HG03432 (cell line): ENCODE data around the gene APOB.
"Not testable (repeated sequence)": the region's sequence is repeated elsewhere in the genome, so short reads cannot be mapped to it uniquely, and the experiment has no call there.

Experiments
- ATAC-seq: cut with Tn5 transposase; IDR thresholded peaks from one replicate; pipeline ENCODE4 v1.9.1; 2021; ENCODE audit warnings: mild to moderate bottlenecking, moderate library complexity; ENCODE audit not compliant: unreplicated experiment

Gene APOB

DNA sequence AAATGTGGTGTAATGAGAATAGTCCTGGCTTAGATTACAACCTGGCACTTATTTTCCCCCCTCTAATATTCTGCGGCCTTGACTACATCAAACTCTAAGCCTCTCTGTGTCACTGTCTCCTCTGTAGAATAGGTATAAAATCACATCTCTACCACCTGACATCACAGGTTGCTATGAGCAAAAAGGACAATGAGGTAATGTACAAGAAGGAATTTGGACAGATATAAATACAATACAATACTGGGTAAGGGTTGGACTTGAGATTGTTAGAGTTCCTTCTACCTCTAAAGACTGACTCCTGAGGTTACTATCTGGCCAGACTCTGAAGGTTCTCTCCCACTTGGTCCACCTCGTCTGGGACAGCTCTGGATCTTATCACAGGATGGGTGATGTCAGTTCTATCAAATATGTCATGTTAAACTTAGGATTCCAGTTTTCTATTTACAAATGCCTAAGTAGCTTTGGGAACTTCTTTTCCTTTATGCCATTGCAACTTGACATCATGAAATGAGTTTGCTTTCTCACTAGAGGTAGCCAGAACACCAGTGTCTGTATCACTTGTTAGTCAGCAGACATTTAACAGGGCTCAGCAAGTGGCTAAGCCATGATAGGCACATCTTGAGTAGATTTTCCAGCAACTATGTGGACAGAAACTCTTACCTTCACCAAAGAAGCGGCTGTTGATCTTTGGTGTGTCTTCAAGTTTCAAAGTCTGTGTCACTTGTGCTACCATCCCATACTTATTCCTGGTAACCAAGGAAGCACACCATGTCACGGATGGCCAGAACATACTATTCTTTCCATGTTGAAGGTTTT, 9.5 kb downstream of the APOB start:
- no peak for ATAC-seq

DNA sequence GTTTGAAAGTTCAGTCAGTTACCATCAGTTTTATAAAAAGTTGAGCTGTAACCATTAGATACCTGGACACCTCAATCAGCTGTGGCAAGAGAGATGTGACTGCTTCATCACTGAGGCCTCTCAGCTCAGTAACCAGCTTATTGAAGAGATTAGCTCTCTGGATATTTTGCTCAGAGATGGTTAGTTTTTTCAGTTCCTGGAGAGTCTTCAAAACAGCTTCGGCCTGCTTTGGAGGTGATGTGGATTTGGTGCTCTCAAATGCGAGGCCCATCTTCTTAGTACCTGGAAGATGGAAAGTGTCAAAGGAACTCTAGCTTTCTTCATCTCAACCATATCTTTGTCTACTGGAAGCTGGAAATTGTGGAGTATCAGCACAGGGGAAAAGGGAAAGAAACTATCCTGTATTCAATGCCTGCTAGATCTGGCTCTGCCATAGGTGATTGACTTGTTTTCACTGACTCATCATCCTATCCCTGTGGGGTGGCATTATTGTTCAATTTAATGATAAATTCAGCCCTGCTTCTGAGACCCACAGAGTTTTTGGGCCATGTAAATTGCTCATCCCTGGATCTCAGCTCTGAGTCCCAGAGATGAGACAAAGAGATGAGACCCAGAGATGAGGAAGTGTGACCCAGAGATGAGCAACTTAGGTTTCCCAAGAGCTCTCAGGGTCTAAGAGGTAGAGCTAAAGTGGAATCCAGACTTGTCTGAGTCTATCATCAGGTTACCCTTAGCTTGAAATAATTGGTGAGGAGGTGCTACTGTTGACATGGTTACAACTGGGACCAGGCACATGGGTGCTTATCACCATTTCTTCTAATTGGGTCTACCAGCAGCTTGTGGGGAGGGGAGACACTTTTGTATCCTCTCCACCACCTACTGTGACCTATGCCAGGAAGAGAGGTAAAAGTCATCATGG, 10.4 kb downstream of the APOB start:
- ATAC-seq, result no peak

DNA sequence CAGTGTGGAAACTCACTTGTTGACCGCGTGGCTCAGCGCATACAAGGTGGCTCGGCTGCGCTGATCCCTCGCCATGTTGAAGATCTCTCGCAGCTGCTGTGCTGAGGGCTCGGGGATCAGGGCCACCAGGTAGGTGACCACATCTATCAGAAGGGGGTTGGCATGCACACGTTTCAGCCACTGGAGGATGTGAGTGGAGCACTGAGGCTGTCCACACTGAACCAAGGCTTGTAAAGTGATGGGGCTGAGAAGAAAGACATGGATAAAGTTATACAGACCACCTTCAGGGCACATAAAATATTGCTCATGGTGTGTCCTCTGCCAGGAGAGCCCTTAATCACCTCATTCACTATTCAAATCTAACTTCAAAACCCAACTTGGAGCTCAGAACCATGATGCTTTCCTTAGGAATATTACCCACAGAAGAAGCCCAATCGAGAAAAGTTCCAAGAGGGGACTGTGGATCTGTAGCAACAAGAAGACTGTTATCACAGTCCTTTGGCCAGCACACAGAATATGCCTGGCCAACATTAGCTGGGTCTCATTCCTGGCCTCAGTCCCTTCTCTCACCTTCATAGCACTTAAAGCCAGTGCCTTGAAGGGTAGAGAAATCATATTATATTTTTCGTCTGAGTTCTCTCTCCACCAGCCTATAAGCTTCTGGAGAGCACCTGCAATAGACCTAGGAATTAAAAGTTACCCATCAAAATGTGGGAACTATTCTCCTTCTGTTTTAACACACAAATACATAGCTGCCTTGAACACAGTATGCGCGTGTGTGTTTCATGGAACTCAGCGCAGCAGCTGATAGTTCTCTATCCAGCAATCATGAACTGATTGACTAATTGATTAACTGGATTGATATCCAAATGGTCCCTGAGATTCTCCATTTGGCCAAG, 11.3 kb downstream of the APOB start:
- ATAC-seq, result no peak

DNA sequence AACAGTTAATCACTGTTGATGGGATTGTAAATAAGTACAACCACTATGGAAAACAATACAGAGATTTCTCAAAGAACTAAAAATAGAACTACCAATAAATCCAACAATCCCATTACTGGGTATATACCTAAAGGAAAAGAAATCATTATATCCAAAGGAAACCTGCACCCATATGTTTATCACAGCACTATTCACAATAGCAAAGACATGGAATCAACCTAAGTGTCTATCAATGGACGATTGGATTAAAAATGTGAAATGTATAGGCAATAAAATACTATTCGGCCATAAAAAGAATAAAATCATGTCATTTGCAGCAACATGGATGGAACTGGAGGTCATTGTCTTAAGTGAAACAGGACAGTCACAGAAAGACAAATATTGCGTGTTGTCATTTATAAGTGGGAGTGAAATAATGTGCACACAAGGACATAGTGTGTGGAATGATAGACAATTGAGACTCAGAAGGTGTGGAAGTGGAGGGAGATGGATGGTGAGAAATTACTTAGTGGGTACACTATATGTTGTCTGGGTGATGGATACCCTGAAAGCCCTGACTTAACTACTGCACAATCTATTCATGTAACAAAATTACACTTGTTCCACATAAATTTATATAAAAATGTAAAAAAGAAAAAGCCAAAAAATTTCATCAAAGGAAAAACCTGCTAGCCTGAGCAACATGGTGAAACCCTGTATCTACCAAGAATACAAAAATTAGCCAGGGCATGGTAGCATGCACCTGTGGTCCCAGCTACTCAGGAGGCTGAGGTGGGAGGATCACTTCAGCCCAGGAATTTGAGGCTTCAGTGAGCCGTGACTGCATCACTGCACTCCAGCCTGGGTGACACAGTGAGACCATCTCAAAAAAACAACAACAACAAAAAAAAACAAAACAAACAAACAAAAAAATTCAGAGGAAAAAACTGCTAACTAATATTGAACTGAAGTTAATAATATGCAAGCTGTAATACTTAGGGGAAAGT, 12.6 kb downstream of the APOB start:
- ATAC-seq, result no peak

DNA sequence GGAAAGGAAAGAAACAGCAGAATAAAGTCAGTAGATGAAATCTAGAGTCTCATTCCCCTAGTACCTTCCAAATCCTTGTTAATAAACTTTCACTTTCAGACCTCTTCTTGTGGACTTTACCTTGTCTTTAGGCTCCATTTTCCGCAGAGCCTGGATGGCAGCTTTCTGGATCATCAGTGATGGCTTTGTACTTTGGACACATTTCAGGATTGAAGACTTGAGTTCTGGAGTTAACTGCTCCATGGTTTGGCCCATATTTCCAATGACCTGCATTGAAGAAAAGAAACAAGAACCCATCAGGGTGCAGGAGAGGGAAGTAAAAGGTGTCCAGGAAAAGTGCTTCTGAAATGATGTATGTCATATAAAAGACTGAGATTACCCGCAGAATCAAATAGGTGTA, 14.4 kb downstream of the APOB start:
- no peak for ATAC-seq

DNA sequence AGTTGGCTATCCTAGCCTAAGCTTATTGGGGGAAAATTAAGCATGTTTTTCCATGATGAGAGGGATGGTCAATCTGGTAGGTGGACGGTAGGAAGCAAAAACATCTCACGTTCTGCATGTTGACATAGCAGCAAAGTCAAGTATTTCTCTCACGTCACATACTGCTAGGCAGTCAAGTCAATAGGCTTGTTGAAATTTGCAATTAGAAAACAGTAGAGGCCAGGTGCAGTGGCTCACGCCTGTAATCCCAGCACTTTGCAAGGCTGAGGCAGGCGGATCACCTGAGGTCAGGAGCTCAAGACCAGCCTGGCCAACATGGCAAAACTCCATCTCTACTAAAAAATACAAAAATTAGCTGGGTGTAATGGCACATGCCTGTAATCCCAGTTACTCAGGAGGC, 14.9 kb downstream of the APOB start:
- not testable (repeated sequence) for ATAC-seq

DNA sequence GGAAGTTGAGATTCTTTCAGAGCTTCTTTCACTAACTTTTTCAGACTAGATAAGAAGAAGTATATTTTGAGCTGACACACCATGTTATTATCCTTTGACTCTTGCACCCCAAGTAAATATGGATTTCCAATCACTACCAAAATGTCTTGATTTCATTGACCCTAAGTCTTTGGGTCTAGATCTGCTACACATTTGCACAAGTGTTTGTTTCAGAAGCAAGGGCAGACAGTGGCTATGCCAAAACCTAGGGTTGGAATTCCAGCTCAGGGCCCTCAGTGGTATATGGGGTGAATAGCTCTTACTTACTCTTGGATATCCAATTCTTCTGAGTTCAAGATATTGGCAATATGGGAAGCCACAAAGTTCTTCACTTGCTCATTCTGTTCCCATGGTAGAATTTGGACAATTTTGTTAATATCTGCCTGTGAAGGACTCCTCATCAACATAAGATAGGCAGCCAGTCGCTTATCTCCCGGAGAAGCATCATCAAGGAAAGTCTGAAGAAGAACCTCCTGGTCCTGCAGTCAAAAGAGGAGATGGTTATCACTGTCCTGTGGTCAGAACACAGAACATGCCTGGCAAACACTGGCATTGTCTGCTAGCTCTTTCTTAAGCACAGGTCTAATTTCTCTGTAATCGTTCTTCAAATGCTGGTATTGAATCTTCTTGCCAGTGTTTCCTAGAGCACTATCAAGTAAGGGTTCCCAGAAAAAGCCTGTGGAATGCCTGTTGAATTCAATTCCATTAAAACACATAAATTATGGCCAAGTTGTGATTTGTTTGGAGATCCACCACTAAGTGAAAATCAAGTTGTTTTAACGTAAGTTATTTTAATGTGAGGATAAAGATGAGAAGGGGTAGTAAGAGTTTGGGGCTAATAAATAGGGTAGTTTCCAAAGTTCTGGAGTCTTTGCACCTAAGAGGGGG, 15.6 kb downstream of the APOB start:
- no peak for ATAC-seq

DNA sequence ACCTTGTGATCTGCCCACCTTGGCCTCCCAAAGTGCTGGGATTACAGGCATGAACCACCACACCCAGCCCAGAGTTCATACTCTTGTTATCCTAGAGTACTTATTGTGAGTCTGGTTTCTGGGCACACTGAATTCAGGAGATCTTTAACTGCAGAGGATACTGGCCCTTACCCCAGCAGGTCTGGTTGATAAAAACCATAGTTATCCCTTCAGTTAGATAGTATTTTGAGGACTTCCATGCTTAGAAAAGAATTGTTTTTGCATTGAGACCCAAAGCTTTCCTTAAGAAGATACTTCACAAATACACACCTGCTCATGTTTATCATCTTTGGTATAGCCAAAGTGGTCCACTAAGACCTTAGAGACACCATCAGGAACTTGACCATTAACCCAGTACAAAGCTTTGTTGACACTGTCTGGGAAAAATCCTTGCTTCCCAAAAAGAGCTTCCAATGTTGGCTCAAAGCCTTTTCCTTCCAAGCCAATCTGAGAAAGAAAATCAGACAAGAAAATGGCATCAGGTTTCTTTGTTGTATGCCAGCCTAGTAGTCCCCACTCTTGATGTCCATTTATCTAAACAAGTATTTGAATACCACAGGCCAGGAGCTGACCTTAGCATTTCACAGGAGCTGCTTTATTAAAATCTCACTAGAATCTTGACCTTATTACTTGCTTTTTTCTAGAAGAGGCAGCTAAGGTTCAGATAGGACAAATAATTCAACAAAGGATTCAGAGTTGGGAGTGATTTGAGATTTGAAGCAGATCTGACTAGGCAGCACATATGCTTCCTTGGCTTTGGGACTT, 17.2 kb downstream of the APOB start:
- ATAC-seq, result no peak

DNA sequence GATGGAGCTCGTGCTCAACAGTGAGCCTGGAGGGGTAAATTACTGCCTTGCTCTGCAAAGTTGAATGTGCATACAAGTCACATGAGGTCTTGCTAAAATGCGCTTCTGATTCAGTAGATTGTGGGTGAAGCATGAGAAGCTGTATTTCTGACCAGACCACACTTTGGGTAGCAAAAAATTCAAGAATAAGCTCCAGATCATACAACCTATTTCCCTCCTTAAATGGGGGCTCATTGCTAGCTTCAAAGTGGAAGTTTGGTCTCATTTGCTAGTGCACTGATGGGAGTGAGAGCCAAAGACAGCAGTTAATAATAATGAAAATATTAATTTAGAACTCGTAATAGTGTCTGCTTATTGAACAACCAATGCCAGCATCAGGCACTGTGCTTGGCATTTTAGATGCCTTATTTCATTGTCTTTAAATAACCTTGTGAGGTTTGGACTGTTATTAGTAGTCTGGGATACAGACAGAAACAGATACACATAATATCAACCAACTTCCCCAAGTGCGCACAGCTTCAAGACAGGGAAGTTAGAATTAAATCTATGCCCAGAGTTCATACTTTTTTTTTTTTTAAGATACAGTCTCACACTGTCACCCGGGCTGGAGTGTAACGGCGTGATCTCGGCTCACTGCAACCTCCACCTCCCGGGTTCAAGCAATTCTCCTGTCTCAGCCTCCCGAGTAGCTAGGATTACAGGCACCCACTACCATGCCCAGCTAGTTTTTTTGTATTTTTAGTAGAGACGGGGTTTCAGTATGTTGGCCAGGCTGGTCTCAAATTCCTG, 18.0 kb downstream of the APOB start:
- ATAC-seq, result no peak

DNA sequence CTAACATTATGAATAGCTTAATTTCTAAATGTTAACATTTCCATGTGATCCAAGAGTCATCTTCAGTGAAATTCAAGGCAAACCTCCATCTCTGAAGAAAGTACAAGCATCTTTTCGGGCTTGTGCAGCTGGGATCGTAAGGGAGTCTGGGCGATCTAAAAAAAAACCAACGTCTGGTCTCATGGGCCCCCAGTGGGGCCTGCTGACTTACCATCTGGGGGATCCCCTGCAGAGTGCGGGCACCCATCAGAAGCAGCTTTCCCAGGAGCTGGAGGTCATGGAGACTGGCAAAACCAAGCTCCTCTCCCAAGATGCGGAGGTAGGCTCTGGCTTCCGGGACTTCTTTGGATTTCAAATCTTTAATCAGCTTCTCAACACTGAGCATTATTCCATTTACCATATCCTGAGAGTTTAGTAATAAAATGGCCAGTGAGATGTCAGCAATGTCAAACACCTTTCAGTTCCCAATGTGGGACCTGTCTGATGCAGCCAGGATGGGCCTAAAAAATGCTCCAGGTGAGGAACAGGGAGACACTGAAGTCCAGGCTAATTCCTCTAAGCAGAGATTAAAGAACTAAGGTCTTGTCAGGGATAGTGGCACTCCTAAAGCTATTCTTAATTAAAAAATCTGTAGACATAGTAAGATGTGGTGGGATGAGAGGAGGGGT, 19.0 kb downstream of the APOB start:
- no peak for ATAC-seq

DNA sequence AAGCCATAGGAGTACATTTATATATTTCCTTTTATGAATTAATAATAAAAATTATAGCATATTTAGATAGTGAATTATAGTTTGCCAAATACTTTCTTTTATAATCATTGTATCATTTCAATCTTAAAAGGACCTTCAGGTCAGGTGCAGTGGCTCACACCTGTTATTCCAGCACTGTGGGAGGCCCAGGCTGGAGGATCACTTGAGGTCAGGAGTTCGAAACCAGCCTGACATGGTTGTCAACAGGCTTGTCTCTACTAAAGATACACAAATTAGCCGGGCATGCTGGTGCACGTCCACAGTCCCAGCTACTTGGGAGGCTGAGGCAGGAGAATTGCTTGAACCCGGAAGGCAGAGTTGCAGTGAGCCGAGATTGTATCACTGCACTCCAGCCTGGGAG, 19.7 kb downstream of the APOB start:
- ATAC-seq, result no peak

DNA sequence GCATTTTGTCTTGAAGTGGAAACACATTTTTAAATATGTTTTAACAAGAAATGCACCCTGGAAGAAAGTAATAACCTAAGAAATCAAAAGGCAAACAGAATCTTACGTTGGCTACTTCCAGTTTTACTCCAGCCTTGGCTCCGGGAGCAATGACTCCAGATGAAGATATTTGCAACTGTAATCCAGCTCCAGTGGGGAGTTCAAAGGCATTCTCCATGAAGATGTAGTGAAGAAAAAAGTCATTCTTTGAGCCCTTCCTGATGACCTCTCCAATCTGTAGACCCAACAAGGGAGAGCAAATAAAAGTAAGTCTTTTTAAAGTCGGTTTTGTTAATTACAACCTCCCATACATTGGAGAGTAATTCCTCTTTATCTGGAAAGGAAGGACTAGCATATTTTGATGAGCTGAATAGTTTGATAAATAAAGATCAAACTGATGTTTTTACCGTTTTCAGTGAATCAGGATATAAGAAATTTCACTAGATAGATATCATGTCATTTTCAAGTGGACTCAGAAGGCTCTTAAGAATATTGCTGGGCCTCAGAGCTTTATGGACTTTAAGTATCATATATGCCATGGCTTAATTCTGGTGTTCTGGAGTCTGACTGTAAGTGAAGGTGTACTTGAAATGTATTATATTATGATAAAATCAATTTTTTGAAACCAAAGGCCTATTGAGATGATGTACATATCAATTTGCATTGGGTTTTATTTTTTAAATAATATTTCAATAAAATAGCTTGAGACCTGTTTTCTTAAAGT, 20.3 kb downstream of the APOB start:
- ATAC-seq, result no peak

DNA sequence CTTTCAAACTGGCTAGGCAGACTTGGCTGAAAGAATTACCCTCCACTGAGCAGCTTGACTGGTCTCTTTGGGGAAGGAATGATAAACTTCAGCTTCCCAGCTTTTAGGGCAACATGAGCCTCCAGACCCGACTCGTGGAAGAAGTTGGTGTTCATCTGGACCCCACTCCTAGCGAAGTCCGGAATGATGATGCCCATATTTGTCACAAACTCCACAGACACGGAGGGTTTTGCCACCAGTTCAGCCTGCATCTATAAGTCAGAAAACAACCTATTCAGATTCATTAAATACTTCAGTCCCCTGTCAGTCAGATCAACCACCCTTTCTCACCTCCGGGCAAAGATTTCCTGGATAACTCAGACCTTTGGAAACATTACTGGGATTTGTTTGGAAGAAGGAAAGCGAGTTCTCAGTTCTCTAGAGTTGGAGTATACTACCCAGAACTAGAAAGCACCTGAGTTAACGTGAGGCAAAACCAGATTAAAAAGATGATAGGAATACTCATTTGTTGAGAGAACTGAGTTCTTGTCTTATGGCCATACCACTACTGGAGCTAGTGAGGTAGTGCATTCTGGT, 21.0 kb downstream of the APOB start:
- no peak for ATAC-seq

DNA sequence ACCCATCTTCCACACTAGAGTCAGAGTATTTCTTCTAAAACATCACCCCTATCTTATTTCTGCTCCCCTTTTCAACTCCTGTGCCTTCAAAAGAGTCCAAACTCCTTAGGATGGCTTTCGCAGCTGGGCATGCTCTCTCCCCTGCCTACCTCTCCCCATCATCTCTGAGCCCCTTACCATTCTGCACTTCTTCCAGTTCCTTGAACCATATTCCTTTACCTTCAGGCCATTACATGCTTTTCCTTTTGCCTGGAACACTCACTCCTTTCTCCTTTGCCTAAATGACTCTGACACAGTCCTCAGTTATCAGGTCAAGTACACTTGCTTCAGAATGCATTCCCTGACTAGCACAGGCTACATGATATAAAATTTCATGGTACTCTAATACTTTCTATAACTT, 22.4 kb downstream of the APOB start:
- ATAC-seq, result no peak

DNA sequence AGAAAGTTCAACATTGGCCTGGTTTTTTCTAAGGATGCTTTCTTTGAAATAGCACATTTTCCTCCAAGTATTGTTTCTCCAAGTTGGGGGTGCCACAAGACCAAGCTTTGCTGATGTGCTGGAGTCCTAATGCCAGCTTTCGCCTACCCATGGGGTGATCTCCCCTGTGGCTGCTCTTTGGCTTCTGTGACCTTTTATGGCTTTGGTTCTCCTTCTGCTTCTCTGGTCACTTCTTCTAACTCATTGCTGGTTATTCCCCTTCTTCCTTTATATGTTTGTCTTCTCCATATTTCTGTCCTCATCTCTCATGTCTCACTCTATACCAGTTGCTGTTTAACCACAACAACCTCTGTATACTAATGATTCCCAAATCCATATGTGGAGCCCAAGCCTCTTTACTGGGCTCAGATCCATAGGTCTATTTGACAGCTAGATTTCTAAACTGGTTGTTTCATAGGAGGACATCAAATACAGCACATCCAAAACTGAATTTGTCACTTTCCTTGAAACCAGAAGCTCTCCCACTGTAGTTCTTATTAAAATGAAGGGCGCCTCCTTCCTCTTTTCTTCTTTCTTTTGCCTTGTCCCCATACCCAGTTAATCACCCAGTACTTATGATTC, 23.1 kb downstream of the APOB start:
- ATAC-seq, result no peak
